Astrocyte (in vitro differentiated cells and primary cell): Measurements from ENCODE around the gene MOSMO.

ENCODE experiments used
- EZH2 ChIP-seq: IDR thresholded peaks from 2 replicates; pipeline ENCODE4 v1.6.1; 2012; ENCODE audit warnings: mild to moderate bottlenecking, low read length, inconsistent platforms; ENCODE audit not compliant: insufficient read depth
- TF ChIP-seq, protein P1 (sequence below): IDR thresholded peaks from 2 replicates; pipeline ENCODE4 v1.5.1; 2011; ENCODE audit warnings: low read depth, mild to moderate bottlenecking, inconsistent platforms, low read length, moderate library complexity; ENCODE audit not compliant: insufficient read depth

- TF ChIP-seq, protein P1, sequence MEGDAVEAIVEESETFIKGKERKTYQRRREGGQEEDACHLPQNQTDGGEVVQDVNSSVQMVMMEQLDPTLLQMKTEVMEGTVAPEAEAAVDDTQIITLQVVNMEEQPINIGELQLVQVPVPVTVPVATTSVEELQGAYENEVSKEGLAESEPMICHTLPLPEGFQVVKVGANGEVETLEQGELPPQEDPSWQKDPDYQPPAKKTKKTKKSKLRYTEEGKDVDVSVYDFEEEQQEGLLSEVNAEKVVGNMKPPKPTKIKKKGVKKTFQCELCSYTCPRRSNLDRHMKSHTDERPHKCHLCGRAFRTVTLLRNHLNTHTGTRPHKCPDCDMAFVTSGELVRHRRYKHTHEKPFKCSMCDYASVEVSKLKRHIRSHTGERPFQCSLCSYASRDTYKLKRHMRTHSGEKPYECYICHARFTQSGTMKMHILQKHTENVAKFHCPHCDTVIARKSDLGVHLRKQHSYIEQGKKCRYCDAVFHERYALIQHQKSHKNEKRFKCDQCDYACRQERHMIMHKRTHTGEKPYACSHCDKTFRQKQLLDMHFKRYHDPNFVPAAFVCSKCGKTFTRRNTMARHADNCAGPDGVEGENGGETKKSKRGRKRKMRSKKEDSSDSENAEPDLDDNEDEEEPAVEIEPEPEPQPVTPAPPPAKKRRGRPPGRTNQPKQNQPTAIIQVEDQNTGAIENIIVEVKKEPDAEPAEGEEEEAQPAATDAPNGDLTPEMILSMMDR: no peak
- no peak for TF ChIP-seq EZH2
Measured at GRCh38 chr16:21987498-21987897, 20.4 kb upstream of the MOSMO start.
